ENCODE measurements around the gene ASB16. TPM values are rescaled to one million over a fixed set of nuclear protein-coding genes. Genes with fewer than 3 reads are reported as not detected.

The ASB16 gene
- total and polyA plus RNA-seq, 4 donors = 0.02 to 0.37 (median 0.08) TPM; not detected in 1

DNA sequence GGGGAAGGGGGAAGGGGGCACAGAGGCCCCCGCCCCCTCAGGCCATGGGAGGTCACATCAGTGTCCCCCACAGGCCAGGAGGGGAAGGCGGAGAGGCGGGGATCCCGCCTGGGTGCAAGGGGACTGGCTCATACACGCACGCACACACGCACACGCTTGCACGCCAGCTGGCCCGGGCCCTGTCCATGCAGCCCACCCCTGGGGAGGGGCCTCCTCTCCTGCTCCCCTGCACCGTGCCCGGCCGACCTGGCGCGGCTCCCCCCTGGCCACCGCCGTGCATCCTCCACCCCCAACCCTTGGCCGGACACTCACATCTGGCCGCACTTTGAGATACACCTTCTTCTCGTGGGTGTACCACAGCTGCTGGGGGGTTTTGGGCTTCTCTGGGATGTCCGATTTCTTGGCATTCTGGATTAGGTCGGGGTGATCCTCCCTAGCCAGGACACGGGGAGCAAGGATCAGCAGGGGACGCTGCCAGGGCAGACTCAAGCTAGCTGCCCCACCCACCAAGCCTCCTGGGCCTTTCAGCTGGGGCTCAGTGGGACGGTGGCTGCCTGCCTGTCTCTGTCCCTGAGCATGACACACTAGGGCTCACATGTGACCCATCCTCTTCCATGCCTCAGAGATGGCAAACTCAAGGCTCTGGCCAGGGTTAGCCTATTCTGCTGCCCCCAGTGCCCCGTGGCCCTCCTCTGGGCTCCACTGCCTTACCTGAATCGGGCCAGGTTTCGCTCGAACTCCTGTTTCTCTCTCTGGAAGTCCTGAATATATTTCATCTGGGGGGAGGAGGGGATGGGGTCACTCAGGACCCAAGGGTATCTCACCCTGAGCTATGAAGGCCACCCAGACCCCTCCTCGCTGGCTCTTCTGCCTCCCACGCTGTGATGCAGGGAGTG is 42.3 kb downstream of the ASB16 start (continued):
- no peak for TF ChIP-seq HNF4A (conservative IDR thresholded peaks at IDR 0.05)
- TF ChIP-seq NR2F2 (IDR thresholded peaks at IDR 0.05) = no peak
- TF ChIP-seq EGR1 (IDR thresholded peaks at IDR 0.05; ENCODE audit: low read depth in 2 of 2) = no peak
- no peak for TF ChIP-seq FOXA2 (IDR thresholded peaks at IDR 0.05)
- TF ChIP-seq, protein P1, sequence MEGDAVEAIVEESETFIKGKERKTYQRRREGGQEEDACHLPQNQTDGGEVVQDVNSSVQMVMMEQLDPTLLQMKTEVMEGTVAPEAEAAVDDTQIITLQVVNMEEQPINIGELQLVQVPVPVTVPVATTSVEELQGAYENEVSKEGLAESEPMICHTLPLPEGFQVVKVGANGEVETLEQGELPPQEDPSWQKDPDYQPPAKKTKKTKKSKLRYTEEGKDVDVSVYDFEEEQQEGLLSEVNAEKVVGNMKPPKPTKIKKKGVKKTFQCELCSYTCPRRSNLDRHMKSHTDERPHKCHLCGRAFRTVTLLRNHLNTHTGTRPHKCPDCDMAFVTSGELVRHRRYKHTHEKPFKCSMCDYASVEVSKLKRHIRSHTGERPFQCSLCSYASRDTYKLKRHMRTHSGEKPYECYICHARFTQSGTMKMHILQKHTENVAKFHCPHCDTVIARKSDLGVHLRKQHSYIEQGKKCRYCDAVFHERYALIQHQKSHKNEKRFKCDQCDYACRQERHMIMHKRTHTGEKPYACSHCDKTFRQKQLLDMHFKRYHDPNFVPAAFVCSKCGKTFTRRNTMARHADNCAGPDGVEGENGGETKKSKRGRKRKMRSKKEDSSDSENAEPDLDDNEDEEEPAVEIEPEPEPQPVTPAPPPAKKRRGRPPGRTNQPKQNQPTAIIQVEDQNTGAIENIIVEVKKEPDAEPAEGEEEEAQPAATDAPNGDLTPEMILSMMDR (IDR thresholded peaks at IDR 0.05; ENCODE audit: low read depth, low read length, missing input control) = no peak

DNA sequence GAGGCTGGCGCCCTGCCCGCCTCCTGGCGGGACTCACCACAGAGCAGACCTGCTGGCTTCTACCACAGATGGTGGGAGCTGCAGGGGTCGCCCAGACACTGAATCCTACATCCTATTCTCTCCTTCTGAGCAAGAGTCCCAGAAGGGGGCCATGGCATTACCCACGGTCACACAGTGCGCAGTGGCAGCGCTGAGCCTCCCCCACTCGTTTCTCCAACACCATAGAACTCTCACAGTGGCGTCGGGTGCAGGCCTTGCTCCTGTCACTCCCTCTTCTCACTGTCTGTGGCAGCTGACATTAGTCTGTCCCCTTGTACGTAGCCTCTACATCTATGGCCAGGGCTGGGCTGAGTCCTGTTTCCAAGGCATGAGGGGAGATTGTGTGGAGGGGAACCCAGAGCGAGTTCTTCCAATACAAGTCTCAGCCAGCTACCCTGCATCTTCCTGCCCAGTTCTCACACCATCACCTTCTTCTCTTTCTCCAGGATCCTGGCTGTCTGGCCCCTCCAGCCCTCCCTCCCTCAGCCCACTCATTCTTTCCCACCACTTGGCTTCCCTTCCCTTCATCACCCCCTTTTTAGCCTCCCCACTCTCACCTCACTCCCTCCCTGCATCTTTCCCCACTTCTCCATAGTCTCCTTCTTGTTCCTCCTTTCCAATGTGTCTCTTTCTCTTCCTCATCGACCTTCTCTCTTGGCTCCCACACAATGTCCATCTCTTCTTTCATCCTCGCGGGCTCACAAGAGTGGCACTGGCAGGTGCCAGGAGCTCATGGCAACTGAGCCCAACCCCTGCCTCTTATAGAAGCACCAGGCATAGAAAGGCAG is 43.1 kb downstream of the ASB16 start:
- H3K9ac ChIP-seq (ENCODE audit: low read depth in 1 of 2, low read length in 2 of 2) = no peak overlapping the region
- peaks cover 7 to 29% (median 18%) of the 10 kb centered on the region in 4 donors for H3K4me1 ChIP-seq (ENCODE audit: control insufficient read depth in 4 of 4, insufficient read depth in 4 of 4, low read length in 3 of 4)
- H3K27me3 ChIP-seq (ENCODE audit: control insufficient read depth in 4 of 4, insufficient read depth in 4 of 4, low read length in 3 of 4) = no peaks in the 10 kb centered on the region
- 90% methylated on average over 15 of the region's 15 CpGs for WGBS
- H3K27ac ChIP-seq (ENCODE audit: low read depth in 1 of 2, low read length in 2 of 2) = no peak overlapping the region
- DNase-seq (ENCODE audit: low spot score) = no peak
- H3K9me3 ChIP-seq (ENCODE audit: control insufficient read depth in 4 of 4, low read length in 3 of 4) = no peaks in the 10 kb centered on the region
- peaks cover 11 to 48% (median 38%) of the 10 kb centered on the region in 4 donors for H3K36me3 ChIP-seq (ENCODE audit: control insufficient read depth in 4 of 4, insufficient read depth in 3 of 4, low read depth in 1 of 4, low read length in 3 of 4)
- TF ChIP-seq EGR1 (IDR thresholded peaks at IDR 0.05; ENCODE audit: low read depth in 2 of 2) = no peak
- TF ChIP-seq JUND (IDR thresholded peaks at IDR 0.05) = no peak
- TF ChIP-seq, protein P1 (IDR thresholded peaks at IDR 0.05; ENCODE audit: low read depth, low read length, missing input control) = no peak
- no peak for TF ChIP-seq HNF4A (conservative IDR thresholded peaks at IDR 0.05)
- no peak for TF ChIP-seq FOXA2 (IDR thresholded peaks at IDR 0.05)
- no peak overlapping the region for H3K4me3 ChIP-seq (ENCODE audit: low read depth in 1 of 3, low read length in 3 of 3)

DNA sequence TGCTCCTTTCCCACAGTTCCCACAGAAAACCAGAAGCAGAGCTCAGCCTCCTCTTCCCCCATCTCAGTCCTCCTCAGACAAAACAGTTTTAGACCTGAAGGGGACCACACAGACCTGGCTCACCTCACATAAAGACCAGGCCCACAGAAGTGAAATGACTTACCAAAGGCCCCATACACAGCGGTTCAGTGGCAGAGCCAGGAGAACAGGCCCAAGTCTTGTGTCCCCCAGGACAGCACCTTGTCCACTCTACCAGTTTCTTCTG is 43.7 kb downstream of the ASB16 start:
- Histone ChIP-seq H3K36me3 (ENCODE audit: control insufficient read depth in 4 of 4, insufficient read depth in 3 of 4, low read depth in 1 of 4, low read length in 3 of 4) (peaks cover 11 to 44% (median 34%) of the 10 kb centered on the region in 4 donors), H3K27ac (ENCODE audit: low read depth in 1 of 2, low read length in 2 of 2) (no peak overlapping the region), H3K27me3 (ENCODE audit: control insufficient read depth in 4 of 4, insufficient read depth in 4 of 4, low read length in 3 of 4) (no peaks in the 10 kb centered on the region), H3K4me1 (ENCODE audit: control insufficient read depth in 4 of 4, insufficient read depth in 4 of 4, low read length in 3 of 4) (peaks cover 7 to 29% (median 18%) of the 10 kb centered on the region in 4 donors), H3K9ac (ENCODE audit: low read depth in 1 of 2, low read length in 2 of 2) (no peak overlapping the region), H3K9me3 (ENCODE audit: control insufficient read depth in 4 of 4, low read length in 3 of 4) (no peaks in the 10 kb centered on the region), H3K4me3 (ENCODE audit: low read depth in 1 of 3, low read length in 3 of 3) (no peak overlapping the region)
- WGBS = 100% methylated on average over 1 of the region's 1 CpG
- TF ChIP-seq, protein P2, sequence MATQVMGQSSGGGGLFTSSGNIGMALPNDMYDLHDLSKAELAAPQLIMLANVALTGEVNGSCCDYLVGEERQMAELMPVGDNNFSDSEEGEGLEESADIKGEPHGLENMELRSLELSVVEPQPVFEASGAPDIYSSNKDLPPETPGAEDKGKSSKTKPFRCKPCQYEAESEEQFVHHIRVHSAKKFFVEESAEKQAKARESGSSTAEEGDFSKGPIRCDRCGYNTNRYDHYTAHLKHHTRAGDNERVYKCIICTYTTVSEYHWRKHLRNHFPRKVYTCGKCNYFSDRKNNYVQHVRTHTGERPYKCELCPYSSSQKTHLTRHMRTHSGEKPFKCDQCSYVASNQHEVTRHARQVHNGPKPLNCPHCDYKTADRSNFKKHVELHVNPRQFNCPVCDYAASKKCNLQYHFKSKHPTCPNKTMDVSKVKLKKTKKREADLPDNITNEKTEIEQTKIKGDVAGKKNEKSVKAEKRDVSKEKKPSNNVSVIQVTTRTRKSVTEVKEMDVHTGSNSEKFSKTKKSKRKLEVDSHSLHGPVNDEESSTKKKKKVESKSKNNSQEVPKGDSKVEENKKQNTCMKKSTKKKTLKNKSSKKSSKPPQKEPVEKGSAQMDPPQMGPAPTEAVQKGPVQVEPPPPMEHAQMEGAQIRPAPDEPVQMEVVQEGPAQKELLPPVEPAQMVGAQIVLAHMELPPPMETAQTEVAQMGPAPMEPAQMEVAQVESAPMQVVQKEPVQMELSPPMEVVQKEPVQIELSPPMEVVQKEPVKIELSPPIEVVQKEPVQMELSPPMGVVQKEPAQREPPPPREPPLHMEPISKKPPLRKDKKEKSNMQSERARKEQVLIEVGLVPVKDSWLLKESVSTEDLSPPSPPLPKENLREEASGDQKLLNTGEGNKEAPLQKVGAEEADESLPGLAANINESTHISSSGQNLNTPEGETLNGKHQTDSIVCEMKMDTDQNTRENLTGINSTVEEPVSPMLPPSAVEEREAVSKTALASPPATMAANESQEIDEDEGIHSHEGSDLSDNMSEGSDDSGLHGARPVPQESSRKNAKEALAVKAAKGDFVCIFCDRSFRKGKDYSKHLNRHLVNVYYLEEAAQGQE (IDR thresholded peaks at IDR 0.05) = no peak
- TF ChIP-seq SP1 (IDR thresholded peaks at IDR 0.05) (no peak), RXRA (IDR thresholded peaks at IDR 0.05) (no peak), FOXA1 (IDR thresholded peaks at IDR 0.05) (no peak), HNF4G (IDR thresholded peaks at IDR 0.05) (no peak), TAF1 (conservative IDR thresholded peaks at IDR 0.05) (no peak), JUND (IDR thresholded peaks at IDR 0.05) (no peak), NR2F2 (IDR thresholded peaks at IDR 0.05) (no peak), YY1 (IDR thresholded peaks at IDR 0.05) (no peak), GABPA (IDR thresholded peaks at IDR 0.05 in 1 of 2, conservative IDR thresholded peaks at IDR 0.05 in 1 of 2) (no peak), HNF4A (conservative IDR thresholded peaks at IDR 0.05) (no peak), FOXA2 (IDR thresholded peaks at IDR 0.05) (no peak), RAD21 (IDR thresholded peaks at IDR 0.05) (no peak), EGR1 (IDR thresholded peaks at IDR 0.05; ENCODE audit: low read depth in 2 of 2) (no peak)
- TF ChIP-seq, protein P1 (IDR thresholded peaks at IDR 0.05; ENCODE audit: low read depth, low read length, missing input control) = no peak
- TF ChIP-seq, protein P3, sequence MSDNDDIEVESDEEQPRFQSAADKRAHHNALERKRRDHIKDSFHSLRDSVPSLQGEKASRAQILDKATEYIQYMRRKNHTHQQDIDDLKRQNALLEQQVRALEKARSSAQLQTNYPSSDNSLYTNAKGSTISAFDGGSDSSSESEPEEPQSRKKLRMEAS (IDR thresholded peaks at IDR 0.05) = no peak
- no peak for DNase-seq (ENCODE audit: low spot score)

All from liver (tissue), 9 donors.